CMK (cell line): ENCODE measurements around the gene KCNK1.

Experiments used
- DNase-seq: peaks from one replicate; pipeline ENCODE4 v3.0.0-alpha.2; 2010; ENCODE audit warnings: low read depth

KCNK1 gene

DNA sequence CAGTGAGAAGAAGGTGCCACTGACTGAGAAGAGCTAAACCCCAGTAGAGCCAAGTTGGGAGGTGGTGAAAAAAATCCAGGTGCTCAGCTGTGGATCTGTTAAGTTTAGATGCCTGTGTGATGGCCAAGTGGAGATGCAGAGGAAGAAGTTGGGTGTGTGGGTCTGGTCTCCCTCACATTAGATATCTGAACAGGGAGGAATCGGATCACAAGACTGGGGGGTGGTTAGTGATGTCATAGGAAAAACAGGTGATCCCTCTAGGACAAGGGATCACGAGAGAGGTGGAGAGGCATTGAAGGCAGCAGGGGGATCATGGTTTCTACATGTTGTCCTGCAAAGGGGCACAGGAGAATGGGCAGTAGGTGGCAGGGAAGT lies 22.6 kb downstream of the KCNK1 start:
- DNase-seq = no peak

DNA sequence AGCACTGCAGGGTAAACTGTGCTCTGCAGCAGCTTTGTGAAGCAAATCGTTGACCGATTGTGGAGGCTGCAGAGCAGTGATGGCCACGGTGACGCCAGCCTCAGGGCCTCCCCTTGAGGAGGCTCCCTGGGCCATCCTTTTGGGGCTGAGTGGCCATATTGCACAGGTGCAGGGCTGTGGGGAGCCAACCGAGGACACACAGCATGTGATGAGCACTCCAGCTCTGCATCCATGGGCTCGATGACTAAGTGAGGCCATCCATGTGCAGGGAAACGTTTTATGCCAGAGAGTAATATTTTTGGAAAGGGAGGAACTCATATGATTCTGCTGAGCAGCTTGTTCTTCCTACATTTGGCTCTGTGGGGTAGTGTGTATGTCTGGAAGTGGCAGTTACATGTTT lies 24.6 kb downstream of the KCNK1 start:
- no peak for DNase-seq

DNA sequence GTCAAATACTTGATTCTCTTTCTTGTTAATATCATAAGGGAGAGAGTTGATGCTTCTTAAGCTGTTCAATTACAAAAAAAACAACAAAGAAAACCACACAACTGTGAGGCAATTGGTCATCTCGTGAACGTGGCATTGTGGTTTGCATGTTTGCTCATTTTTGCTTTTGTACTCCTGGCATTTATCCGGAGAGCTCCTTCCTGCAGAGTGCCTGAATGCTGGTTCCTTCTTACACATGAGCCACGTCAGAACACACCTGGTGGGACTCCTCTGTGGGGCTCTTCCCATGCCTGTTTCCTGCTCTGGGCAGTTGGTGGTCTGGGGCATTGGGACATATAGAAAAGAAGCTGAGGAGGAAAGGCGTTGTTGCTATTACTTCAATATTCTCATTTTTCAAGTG lies 25.7 kb downstream of the KCNK1 start:
- DNase-seq = no peak

DNA sequence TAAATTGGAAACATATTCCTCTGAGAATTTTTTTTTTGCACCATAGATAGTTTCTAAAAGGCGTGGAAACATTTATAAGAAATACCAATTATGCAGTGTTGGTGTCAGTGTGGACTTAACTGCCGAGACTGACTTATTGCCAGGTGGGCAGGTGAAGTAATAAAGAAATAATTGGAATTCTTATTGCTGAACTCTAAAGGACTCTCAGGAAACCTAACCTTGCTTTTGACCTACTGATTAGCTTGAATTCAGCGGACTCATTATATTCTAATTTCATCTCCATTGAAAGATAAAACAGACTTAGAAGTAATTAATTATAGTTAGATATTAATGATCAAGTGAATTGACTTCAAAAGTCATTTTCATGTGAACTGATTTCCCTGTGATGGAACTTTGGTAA lies 26.3 kb downstream of the KCNK1 start:
- DNase-seq = no peak

DNA sequence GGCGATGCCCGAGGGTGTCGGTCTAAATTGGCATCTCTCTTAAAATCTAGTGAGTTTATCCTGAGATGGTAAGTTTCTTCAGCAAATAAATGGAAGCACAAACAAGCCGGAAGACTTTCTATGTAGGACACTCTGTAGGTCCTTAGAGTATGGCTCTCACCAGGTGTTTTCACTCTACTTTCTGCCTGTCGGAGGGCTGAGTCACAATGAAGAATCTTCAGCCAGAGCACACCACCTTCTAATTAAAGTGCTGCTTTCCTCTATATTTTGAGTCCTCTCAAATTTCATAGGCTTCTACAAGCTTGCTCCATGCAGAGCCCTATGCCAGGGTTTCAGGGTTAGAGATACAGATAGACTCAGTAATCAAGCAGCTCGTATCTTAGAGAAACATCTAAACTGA lies 27.1 kb downstream of the KCNK1 start:
- no peak for DNase-seq

DNA sequence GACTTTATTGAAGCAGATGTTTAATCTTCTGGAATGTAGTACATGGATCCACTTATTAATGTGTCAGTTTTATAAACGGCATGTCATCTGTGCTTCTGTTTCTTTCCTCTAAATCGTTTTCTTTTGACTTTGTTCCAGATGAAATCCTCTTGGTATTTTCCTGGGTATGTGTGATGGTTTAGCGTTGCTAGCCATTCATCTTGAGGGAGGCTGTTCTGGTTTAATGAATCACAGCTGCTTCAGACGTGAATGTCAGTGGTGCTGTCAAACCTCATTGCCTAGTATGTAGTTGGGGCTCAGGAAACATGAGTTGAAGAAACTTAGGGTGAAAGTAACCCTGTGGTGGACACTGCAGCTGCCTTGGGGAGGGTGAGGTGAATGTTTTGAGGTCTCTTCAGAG lies 33.2 kb downstream of the KCNK1 start:
- DNase-seq = no peak

DNA sequence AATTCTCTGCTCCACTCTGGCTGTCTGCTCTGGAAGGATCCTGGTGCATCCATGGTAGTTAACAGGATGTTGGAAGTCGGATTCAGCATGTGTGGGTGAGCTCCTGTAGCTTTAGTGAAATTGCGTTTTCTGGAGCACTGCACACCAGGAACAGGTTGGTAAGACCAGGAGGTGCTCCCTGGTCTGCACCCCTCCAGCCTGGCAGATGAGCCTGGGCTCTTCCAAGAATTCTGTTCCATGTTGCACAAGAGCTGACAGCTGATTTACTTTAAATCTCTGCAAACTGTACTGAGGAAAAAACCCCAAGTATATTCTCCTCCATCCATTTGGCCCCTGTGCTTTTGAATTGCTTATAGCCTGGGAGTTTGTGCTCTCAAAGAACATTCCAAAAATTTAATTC lies 33.7 kb downstream of the KCNK1 start:
- DNase-seq = no peak

DNA sequence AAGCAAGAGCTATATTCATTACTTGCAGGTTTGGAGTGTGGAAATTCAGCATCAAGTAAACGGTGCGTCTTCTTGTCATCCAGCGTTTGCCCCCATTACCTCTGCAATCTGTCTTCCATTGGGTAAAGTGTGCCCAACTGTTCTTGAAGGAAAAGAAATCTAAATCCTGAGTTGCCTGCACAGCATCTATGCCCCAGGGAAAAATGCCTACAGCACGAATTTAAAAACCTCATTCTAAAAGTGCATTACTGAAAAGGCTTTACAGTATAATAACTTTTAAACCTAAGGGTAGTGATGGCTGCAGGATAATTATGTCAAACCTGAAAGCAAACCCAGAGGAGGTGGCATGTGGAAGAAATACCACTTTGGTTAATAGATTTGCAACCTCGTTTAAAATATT lies 37.2 kb downstream of the KCNK1 start:
- DNase-seq = no peak

DNA sequence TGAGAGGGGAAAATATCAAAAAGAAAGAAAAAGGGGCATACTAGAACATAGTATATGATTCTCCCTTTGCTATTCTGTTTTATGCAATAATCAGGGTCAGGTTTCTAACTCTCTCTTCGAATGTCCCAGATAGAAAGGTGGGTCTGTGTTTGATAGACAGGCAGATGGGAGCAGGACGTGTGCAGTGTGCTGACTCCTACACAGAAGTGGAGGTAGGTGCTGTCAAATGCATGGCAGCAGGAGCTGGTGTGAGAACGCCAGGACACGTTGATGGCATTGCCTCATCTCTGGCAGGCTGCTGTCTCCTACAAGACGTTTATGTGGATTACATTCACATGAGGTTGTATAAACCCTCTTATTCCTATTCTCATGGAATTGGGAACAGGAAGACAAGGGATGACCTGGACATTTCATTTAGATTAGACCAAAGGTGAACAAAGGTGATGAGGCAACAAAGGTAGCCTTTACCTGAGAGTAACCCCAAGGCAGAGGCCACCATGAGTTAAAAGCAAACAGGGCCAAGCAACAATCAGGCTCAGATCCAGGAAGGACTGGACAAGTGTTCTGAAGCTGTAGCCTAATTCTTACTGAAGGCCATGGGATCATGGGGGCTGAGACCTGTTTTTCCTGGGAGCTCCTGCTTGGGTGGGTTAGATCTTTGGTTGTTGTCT lies 37.8 kb downstream of the KCNK1 start:
- no peak for DNase-seq

DNA sequence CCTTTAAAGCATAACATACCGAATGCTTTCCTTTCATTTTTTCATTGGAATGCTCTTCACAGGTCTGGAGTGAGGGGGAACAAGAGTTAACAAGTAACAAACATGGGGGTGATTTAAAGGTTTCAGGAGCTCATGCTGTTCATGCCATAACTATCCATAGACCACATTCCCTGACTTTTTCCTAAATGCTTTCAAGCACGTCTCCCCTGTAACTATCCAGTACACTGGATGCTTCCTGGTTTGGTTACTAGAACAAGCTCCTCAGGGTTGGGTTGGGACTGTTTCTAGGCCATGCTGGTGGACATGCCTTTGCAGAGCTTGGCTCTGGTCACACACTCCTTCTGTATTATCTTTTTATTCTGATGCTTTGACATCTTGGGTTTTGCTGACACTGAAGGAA lies 38.6 kb downstream of the KCNK1 start:
- DNase-seq = no peak

DNA sequence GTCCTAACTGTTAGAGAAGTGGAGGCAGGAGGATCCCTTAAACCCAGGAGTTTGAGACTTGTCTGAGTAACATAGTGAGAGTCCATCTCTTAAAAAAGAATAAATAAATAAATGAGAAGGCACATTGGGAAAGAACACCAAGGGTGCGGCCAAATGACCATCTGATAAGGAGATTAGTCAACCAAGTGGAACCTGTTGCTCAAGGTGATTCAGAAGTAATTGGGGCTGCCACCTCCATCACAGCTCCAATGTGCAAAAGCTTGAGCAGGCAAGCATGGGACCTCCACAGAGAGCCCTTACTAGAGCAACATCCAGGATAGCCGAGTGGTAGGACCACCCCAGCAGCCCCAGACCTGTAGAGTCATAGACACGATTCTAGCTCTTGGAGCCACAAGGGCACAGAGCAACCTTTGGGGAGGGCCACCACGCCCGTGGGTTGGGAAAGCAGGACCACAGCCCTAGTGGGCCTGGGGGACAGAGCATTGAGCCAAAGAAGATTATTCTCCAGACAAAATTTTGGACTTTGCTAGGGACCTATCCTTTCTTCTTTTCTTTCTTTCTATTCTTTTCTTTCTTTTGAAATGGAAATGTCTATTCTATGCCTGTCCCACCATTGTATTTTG lies 40.9 kb downstream of the KCNK1 start:
- no peak for DNase-seq

DNA sequence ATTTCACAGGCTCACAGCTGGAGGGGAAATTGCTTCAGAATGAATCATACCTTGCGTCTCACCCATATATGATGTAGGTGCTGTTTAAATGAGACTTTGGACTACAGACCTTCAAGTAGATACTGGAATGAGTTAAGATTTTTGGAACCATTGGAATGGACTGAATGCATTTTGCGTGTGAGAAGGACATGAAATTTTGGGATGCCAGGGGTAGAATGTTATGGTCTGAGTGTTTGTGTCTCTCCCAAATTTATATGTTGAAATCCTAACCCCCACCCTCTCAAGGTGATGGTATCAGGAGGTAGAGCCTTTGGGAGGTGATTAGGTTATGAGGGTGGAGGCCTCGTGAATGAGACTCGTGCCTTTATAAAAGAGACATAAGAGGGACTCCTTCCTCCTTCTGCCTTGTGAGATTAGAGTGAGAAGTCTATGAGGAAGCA lies 41.4 kb downstream of the KCNK1 start:
- no peak for DNase-seq

DNA sequence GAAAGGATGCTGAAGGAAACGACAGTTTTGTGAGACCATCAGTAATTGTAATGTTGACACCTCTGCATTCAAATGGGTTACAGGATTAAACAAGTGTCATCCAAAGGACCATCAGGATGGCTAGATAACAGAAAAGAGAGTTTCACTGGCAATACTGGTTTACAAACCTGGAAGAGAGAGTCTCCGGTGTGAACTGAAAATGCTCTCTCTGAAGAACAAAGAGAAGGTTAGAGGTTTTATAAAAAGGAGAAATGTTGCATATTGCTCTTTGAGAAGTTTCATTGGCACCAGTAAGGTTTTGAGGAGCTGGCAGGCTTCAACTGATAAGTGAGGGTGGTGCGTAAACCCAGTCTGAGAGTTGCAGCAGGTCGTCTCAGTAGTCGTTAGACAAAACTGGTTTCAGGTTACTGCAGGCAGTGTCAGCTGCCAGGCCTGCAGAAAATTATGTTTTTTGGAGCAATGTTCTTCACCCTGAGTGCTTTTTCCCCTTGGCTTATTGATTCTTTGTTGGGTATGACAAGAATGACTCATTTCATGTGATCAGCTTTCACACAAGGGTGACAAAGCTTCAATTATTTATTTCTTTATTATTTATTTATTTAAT lies 42.2 kb downstream of the KCNK1 start:
- no peak for DNase-seq

DNA sequence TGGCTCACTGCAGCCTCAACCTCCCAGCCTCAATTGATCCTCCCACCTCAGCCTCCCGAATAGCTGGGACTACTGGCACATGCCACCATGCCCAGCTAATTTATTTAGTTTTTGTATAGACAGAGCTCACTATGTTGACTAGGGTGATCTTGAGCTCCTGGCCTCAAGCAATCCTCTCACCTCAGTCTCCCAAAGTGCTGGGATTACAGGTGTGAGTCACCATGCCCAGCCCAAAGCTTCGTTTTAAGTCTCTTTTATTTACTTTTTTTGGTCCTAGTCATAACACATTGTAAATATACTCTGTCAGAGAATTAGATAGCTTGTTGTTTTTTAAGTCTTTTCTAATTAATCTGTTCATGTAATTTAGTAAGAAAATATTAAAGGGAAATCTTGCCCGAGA lies 42.8 kb downstream of the KCNK1 start:
- DNase-seq = no peak

DNA sequence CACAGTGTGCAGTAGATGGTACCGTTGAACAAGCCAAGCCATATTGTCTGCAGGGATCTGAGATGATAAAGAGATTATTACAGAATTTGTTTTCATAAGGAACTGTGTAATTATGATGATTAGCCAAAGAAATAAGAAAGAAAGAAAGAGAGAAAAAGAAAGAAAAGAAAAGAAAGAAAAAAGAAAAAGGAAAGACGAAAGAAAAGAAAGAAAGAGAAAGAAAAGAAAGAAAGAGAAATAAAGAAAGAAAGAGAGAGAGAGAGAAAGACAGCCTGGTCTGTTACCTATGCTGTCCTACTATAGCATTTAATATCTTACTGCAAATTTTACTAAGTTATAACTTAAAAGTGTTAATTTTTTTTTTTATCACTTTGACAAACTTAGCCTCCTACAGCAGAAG lies 43.6 kb downstream of the KCNK1 start:
- no peak for DNase-seq

DNA sequence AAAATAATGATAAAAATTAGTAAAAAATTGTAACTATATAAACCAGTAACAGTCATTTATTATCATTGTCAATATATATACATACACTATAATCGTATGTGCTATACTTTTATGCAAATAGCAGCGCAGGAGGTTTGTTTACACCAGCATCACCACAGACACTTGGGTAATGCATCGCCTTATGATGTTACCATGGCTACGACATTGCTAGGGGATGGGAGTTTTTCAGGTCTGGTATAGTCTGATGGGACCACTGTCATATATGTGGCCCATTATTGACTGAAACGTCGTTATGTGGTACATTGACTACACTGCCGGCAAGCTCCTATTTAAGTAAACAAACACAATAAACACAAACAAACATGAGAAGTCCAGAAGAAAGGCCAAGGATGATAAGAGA lies 45.6 kb downstream of the KCNK1 start:
- DNase-seq = no peak

DNA sequence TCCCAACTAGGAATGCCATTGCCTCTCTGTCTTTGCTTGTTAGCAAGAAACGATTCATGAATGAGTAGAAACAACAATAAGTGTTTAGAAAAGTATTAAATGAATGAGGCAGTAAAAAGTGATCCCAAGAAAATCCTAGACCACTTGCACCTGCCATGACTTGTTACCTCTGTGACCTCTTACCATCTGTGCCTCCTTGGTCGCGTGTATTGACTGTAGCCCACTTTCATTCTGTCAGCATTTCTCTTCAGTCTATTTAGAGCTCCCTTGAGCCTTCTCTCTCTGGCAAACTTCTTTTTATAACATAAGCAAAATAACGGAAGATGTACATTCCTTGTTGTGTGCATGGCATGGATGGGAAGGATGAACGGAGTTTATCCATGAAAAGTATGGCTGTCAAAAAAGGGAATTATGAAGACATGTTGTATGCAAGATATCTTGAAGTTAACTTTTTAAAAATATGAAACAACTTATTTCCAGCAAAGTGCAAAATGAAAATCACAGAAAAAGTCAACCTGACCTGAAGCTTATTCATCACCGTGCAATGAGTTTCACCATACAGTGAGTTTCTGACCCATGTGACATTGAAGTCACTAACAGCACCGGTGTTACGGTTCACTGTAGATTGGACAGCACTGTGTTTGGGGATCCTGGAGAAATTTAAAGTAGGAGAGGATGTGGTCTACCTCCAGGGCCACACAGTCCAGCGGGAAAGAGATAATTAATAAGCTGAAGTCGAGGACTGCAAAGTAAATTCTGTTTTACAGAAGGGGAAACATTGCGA lies 47.7 kb downstream of the KCNK1 start:
- no peak for DNase-seq

DNA sequence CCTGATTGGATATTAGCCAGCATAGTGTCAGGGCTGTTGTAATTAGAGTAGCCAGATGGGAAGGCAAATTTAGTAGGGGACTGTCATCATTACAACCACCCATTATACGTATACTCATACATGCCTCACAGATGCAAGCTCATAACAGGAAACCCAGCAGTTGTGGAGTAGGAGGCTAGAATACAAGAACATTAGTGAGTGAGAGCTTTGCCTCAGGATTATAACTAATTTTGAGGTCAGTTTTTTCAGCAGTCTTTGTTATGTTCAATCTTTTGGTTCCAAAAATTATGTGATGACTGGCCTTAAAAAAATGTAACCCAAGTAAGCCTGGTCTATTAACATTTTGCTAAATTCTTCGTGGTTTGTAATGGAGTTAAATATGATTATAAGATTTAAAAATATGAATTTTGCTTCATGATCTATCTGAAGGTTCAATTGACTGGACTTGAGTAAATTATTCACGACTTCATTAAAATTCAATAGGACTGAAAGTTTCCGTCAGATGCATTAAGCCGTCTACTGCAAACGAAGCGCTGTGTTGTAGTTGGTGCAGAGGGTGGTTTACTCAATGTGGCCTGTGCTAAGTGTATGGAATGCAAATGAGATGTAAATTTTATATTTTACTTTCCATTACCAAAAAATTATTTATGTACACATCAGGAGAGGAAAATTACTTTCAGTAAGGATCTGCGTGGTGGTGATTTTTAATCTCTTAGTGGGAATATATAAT lies 48.8 kb downstream of the KCNK1 start:
- DNase-seq = no peak

DNA sequence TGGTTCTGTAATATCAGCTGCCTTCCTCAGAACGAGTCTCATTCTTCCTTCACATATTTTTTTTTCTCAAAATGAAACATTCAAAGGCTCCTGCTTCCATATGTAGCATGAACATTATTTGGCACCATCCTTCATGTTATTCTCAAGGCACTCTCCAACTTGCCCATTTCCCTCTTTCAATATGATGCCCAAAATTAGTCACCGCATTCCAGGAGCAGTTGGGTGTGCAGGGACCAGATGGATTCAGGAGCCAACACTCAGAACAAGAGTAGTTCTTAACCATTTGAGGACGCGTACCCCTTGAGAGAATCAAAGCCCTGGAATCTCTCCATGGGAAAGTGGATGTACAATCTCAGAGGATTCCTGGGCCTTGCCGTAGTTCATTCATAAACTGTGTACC lies 50.3 kb downstream of the KCNK1 start:
- no peak for DNase-seq

DNA sequence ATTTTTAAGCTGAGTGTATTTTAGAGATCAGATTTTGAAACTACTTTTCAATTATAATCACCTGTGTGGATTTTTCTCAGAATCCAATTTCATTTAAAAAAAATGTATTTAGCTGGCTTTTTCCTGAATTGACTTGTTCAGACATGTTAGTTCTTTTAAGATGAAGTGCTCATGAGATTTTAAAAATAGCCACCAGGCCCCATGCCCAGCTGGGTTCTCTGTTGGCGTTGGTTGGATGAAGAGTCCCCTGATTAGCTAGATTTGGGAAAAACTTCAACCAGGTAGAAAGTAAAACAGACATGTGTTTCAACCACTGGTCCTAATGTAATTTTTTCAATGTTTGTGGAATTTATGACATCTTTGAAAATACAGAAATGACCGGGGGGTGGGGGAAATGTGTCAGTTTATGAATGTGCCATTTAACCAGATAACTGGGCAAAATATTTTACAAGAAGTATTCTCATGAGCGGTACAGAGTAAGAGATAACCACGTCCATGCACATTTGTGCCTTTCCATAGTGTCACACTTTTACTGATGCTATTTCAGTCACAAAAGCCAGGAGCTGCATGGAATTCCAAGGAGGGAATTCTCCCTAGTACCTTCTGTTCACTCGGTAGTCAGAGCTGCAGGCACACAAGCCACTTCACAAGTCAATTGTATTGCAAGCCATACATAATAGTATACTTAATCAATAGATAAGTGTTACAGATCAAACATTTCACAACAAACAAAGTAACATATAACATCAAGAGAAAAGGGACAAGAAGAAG lies 51.1 kb downstream of the KCNK1 start:
- DNase-seq = no peak

DNA sequence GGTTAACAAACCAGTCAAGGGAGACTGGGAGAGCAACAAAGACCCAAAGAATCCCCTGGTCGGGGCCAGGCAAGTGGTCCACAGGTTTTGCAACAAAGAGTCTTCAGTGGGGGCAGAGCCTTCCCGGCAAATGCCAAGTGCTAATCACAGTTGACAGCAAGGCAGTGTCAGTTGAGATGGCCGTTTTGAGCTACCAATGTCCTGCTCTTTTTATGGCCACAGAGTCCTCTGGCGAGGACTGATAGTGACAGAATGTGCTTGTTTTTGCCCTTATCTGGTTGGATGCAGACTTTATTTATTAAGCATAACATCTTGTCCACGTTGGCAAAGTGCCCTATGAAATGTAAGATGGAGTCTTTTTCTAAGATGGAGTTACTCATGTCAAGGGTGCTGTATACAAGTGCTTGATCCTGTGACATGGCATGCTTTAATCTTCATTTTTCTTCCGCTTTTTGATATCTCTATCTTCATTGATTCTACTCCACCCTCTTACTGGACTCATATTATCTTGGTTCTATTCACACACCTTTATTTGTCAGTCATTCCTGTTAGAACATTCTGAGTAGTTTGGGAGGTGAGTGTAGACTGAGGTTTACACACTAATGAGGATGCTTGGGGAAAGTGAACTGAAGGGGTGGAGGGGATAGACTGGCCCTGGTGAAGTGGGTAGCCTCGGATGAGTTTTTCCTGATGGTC lies 51.8 kb downstream of the KCNK1 start:
- peak; percentile 83 for DNase-seq
